Subcutaneous adipose tissue (tissue), 4 donors: ENCODE data around the gene CTTN. TPM values are rescaled to one million over a fixed set of nuclear protein-coding genes. Genes with fewer than 3 reads are reported as not detected.

ENCODE experiments used
- total RNA-seq, 4 donors: library from RNA; depleted of rRNA; stranded (reverse); fragments of >200 nt; gene quantifications; one replicate each; pipeline ENCODE4 v1.1.0, GENCODE V29; 2016
- TF ChIP-seq, protein P1 (sequence below): fragments of 450-650 bp; IDR thresholded peaks from one replicate; pipeline ENCODE4 v1.5.1; 2016; ENCODE audit warnings: low read depth, mild to moderate bottlenecking, control low read depth, antibody characterized with exemption, moderate library complexity

Gene CTTN
- total RNA-seq, 4 donors from 2014 or later = 170 to 264 (median 181) TPM

DNA sequence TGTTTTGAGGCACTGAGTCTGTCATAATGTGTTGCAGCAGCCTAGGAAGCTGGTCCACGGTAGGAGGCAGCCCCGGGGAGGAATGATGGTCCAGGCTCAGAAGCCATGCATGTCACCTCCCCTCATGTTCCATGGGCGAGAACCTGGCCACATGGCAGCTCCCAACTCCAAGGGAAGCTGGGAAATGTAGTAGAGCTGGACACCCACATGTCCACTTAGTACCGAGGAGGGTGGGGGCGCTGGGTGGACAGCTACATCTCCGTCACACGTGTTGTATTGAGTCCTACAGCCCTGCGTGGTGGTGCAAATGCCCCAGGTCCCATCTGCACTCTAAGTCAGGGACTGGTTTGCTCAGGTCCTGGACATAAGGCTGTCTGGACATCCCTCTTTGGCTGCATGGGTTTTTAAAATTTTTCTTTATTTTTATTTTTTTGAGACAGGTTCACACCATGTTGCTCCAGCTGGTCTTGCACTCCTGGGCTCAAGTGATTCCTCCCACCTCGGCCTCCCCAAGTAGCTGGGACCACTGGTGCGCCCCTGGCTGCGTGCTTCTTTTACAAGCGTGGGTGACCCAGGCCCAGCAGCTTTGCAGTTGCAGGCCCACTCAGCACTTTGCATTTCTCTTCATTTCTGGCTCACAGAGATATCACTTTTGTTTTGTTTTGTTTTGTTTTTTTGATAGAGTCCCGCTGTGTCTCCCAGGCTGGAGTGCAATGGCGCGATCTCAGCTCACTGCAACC is 3.9 kb upstream of the CTTN start:
- TF ChIP-seq, protein P1, sequence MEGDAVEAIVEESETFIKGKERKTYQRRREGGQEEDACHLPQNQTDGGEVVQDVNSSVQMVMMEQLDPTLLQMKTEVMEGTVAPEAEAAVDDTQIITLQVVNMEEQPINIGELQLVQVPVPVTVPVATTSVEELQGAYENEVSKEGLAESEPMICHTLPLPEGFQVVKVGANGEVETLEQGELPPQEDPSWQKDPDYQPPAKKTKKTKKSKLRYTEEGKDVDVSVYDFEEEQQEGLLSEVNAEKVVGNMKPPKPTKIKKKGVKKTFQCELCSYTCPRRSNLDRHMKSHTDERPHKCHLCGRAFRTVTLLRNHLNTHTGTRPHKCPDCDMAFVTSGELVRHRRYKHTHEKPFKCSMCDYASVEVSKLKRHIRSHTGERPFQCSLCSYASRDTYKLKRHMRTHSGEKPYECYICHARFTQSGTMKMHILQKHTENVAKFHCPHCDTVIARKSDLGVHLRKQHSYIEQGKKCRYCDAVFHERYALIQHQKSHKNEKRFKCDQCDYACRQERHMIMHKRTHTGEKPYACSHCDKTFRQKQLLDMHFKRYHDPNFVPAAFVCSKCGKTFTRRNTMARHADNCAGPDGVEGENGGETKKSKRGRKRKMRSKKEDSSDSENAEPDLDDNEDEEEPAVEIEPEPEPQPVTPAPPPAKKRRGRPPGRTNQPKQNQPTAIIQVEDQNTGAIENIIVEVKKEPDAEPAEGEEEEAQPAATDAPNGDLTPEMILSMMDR = no peak

DNA sequence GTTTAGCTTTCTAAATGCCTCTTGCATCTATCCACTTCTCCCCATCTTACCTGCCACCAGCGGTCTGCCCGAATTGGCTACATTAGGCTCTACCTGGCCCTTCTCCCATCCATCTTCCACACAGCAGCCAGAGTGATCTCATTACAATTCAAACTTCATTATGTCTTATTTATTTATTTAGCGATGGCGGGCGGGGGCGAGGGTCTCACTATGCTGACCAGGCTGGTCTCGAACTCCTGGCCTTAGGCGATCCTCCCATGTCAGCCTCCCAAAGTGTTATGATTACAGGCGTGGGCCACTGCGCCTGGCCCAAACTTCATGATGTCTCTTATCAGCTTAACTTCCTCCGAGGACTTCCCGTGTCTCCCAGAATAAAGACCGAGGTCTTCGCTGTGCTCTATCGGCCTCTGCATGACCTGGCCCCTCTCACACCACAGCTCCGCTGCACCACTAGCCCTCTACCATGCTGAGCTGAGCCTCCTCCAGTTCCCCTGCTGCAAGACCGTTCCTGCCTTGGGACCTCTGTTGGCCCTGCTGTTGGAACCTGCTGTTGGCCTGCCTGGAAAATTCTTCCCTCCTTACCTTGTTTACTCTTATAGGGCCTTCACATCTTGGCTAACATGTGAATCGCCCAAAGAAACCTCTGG is 870 bp upstream of the CTTN start:
- TF ChIP-seq, protein P1 = no peak

DNA sequence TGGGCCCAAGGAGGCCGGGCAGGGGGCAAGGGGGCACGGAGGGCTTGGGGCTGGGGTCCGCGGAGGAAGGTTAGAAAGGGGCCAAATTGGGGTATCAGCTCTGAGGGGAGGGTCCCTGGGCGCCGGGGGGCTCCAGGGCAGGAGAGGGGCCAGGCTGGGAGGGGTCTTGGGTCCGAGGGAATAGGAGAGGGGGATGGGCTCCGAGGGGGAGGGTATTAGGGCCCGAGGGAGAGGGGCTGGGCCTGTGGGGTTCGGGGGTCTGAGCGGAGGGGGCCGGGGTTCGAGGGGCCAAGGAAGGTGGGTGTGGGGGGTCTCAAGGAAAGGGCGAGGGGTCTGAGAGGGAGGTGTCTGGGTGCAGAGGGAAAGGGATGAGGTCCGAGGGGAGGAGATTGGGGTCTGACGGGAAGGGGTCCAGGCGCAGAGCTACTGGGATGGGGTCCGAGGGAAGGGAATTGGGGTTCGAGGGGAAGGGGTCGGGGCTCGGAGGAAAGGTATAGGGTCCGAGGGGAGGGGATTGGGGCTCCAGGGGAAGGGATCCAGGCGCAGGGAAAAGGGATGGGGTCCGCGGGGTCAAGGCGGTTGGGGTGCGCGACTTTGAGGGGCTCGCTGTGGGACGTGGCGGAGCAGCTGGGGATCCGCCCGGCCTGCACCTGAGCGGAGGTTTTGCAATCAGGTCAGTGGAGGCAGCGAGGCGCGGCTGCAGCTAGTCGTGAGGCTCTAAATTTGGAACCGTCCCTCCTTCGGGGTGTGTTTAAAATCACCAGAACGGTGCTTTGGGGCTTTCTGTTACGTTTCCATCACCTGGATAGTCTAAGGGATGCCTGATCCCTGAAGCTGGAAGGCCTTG is 728 bp downstream of the CTTN start:
- TF ChIP-seq, protein P1 = no peak

DNA sequence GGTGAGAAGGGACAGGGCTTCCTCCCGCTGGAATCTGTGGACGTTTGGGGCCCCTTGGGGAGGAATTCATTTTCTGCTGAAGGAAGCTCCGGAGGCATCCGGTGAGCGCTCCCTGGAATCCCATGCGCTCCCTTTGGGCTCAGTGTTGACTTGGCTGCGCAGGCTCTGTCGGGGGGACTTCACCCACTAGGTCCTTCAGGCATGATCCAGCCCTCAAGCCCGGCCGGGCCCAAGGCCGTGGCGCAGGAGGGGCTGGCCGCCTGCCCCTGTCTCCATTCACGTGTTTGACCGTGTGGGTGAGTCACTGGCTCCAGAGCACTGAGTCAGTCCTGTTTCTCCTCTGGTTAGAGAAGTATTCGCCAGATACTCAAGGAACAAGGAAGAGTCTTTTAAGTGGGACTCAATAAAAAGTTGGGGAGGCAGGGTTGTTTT is 1.4 kb downstream of the CTTN start:
- TF ChIP-seq, protein P1 = no peak

DNA sequence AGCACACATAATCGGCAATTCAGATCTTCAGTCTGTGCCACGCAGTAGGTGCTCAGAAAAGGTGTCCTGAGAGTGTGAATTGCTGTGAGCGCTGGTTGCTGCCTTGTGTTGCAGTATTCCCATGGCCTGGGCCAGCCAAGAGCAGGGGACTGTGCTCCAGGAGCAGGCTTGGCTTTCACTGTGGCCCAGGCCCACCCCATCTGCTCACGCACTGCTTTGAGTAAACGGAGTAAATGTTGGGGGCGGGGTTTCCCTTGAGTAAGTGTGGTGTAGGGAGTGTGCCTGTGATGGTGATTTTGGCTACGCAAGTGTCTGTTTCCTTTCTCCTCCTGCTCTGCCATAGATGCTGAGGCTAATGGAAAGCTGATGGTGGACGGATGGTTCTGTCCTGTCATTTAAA is 2.3 kb downstream of the CTTN start:
- TF ChIP-seq, protein P1 = no peak

DNA sequence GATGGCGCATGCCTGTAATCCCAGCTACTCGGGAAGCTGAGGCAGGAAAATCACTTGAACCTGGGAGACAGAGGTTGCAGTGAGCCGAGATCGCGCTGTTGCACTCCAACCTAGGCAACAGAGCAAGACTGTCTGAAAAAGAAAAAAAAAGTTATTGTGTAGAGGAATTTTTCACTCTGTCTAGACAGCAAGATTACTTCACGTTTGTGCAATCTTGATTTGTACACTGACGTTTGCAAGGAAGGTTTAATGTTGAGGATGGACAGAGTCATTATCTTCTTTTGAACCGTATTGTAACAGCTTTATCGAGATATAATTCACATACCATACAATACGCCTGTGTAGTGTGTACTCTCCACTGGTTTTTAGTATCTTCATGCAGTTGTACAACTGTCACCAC is 3.7 kb downstream of the CTTN start:
- TF ChIP-seq, protein P1 = no peak

DNA sequence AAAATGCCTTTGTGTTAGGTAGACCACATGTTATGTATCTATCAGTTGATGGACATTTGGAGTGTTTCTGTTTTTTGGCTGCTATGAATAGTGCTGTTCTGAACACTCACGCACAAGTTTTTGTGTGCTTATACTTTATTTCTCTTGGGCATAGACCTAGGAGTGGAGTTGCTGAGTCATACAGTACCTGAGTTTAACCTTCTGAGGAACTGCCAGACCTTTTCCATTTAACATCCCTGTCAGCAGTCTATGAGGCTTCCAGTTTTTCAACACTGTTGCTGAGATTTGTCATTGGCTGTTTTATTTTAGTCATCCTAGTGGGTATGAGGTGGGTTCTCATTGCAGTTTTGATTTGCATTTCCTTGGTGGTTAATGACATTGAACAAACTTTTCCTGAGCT is 4.4 kb downstream of the CTTN start:
- TF ChIP-seq, protein P1 = no peak
